Heart left ventricle (tissue), 16 donors: ENCODE measurements around the gene ALDH18A1. TPM values are rescaled to one million over a fixed set of nuclear protein-coding genes. Genes with fewer than 3 reads are reported as not detected.
"Not testable (repeated sequence)": the region's sequence is repeated elsewhere in the genome, so short reads cannot be mapped to it uniquely, and the experiment has no call there.

Source experiments
- ATAC-seq, 4 donors: fragments of 200-7000 bp; cut with Tn5 transposase; one replicate each; pipeline ENCODE4 v1.9.1; 2020 to 2022; ENCODE audit warnings: moderate library complexity in 4 of 4, mild to moderate bottlenecking in 3 of 4, moderate number of reproducible peaks in 1 of 4
- DNase-seq, 5 donors: peaks; one replicate each; pipeline ENCODE4 v3.0.0-alpha.2; 2020
- H3K27ac ChIP-seq, 12 donors: fragments of 200-600 bp; sonication (generic) in 4 of 12; one replicate each; pipeline versions ENCODE4 v1.5.0 to v1.8.0; 2016 to 2022; ENCODE audit warnings: mild to moderate bottlenecking in 2 of 12
- H3K27me3 ChIP-seq, 9 donors: fragments of 200-600 bp; sonication (generic) in 2 of 9; one replicate each; pipeline versions ENCODE4 v1.5.1 to v1.8.0; 2016 to 2022; ENCODE audit warnings: mild to moderate bottlenecking in 3 of 9
- H3K36me3 ChIP-seq, 9 donors: fragments of 200-600 bp; sonication (generic) in 2 of 9; one replicate each; pipeline versions ENCODE4 v1.5.0 to v1.8.0; 2018 to 2022; ENCODE audit warnings: mild to moderate bottlenecking in 2 of 9
- H3K4me1 ChIP-seq, 12 donors: fragments of 200-600 bp; sonication (generic) in 4 of 12; one replicate each; pipeline versions ENCODE4 v1.5.0 to v1.8.0; 2016 to 2022; ENCODE audit warnings: mild to moderate bottlenecking in 3 of 12
- H3K4me3 ChIP-seq, 12 donors: fragments of 200-600 bp; sonication (generic) in 4 of 12; one replicate each; pipeline versions ENCODE4 v1.5.0 to v1.8.0; 2017 to 2022; ENCODE audit warnings: mild to moderate bottlenecking in 9 of 12, moderate library complexity in 4 of 12
- H3K9me3 ChIP-seq, 12 donors: fragments of 200-600 bp; sonication (generic) in 4 of 12; one replicate each; pipeline versions ENCODE4 v1.5.0 to v1.8.0; 2016 to 2022; ENCODE audit warnings: mild to moderate bottlenecking in 1 of 12
- CTCF ChIP-seq, 12 donors: fragments of 200-600 bp; sonication (generic) in 4 of 12; IDR thresholded peaks; one replicate each; pipeline versions ENCODE4 v1.5.0 to v1.8.0; 2018 to 2022; ENCODE audit warnings: antibody characterized with exemption in 12 of 12, mild to moderate bottlenecking in 5 of 12
- POLR2A ChIP-seq, 2 donors: fragments of 450-650 bp; IDR thresholded peaks; one replicate each; pipeline ENCODE4 v1.6.1; 2017; ENCODE audit warnings: antibody characterized with exemption in 2 of 2, mild to moderate bottlenecking in 2 of 2, moderate library complexity in 2 of 2
- WGBS, 4 donors: extraction: QIAGEN DNeasy Blood & Tissue Kit in 2 of 4; methylation state at CpG; one replicate each; pipeline versions ENCODE4 v1.1.5 to v1.1.7; 2013 to 2018; 5-methylcytosine and 5-hydroxymethylcytosine counted together
- intact Hi-C, 10 donors: fragments of 100-400 bp; cut with DNase I; formaldehyde crosslinking; loops; one replicate each; pipeline versions ENCODE4 v1.11.1 to v1.14.2; 2022
- polyA plus RNA-seq, 2 donors: library from polyadenylated mRNA; stranded (reverse); fragments of 200-250 nt; gene quantifications; one replicate each; pipeline ENCODE4 v1.2.3, GENCODE V29; 2013
- total RNA-seq, 9 donors: library from RNA; depleted of rRNA in 2 of 9; stranded (reverse); fragments of >200 nt in 2 of 9; fragmentation: NEBNext Ultra II Directional in 3 of 9; extraction: Animal tissue kit (Norgen Biotek cat#: 25700) in 3 of 9; gene quantifications; one replicate each; pipeline versions ENCODE4 v1.1.0 to v1.2.4, GENCODE V29; 2016 to 2023
- donor health status: ischemic (EF 13 %, LVEDD 7.1; RV severe dilation, severe dysfunction).
- donor health status: healthy with polysubstance abuse.
- donor health status: DM: no; HTN: yes; CAD: no.
- donor health status: DM: no; HTN: no; CAD: no.
- donor health status: ischemic (EF 25% LVEDD 6.9; RV normal size, moderate dysfunction).
- donor health status: ischemic (EF 25% LVEDD 5.7; RV mildly dilated, moderate dysfunction).
- donor health status: healthy.
- donor health status: DM: yes; HTN: yes; CAD: no.
- donor health status: ischemic (EF 35%, LVEDD 5.7; RV mildly dilated, moderate dysfunction).
- donor health status: nonischemic (EF 11% LVEDD 7.7; RV severe dilation, severe dysfunction).
- donor health status: DM: yes; HTN: yes; CAD: no.
- donor health status: PGD.
- donor health status: ischemic (EF 29% LVEDD 5.4; RV normal size, mild dysfunction).
- donor health status: nonischemic (EF 23%, LVEDD 6.1; RV moderate dilation, normal function).

Gene ALDH18A1
- total and polyA plus RNA-seq, 11 donors = 4.2 to 25.9 (median 12.5) TPM

- 95 to 98% (median 97%) methylated on average over 10 of the region's 10 CpGs for WGBS, 4 donors
- TF ChIP-seq POLR2A (IDR thresholded peaks at IDR 0.05) (no peak), CTCF (IDR thresholded peaks at IDR 0.05) (no peak)
- intact Hi-C loops = no loop called here
- ATAC-seq (no peak), DNase-seq (no peak)
- H3K9me3 ChIP-seq = no peaks in the 10 kb centered on the region
- no peaks in the 10 kb centered on the region for H3K4me1 ChIP-seq
- peaks cover 0 to 97% (median 92%) of the 10 kb centered on the region in 9 donors for H3K36me3 ChIP-seq
- no peak overlapping the region for H3K27ac ChIP-seq
- no peaks in the 10 kb centered on the region for H3K27me3 ChIP-seq
- H3K4me3 ChIP-seq = no peak overlapping the region
Measured at GRCh38 chr10:95637140-95637539, 19.4 kb downstream of the ALDH18A1 start.

GRCh38 chr10:95635319-95635733 lies 21.2 kb downstream of the ALDH18A1 start:
- TF ChIP-seq CTCF (IDR thresholded peaks at IDR 0.05) = no peak
- TF ChIP-seq POLR2A (IDR thresholded peaks at IDR 0.05) = no peak
- 80 to 83% (median 82%) methylated on average over 2 of the region's 2 CpGs for WGBS, 4 donors
- Histone ChIP-seq H3K4me1 (no peaks in the 10 kb centered on the region), H3K36me3 (peaks cover 0 to 98% (median 92%) of the 10 kb centered on the region in 9 donors), H3K4me3 (no peak overlapping the region), H3K27me3 (no peaks in the 10 kb centered on the region), H3K27ac (no peak overlapping the region), H3K9me3 (no peaks in the 10 kb centered on the region)
- ATAC-seq (no peak), DNase-seq (no peak)
- intact Hi-C loops = no loop called here

GRCh38 chr10:95628786-95629185 lies 27.7 kb downstream of the ALDH18A1 start:
- H3K36me3 ChIP-seq = peaks cover 0 to 99% (median 92%) of the 10 kb centered on the region in 9 donors
- no peaks in the 10 kb centered on the region for H3K27me3 ChIP-seq
- DNase-seq = no peak
- H3K27ac ChIP-seq = no peak overlapping the region
- H3K4me3 ChIP-seq = no peak overlapping the region
- H3K4me1 ChIP-seq = no peaks in the 10 kb centered on the region
- ATAC-seq = no peak
- no peaks in the 10 kb centered on the region for H3K9me3 ChIP-seq
- WGBS, 4 donors = 95 to 100% (median 98%) methylated on average over 1 of the region's 1 CpG
- no peak for TF ChIP-seq POLR2A (IDR thresholded peaks at IDR 0.05)
- TF ChIP-seq CTCF (IDR thresholded peaks at IDR 0.05) = no peak
- intact Hi-C loops = no loop called here

- no peaks in the 10 kb centered on the region for H3K27me3 ChIP-seq
- DNase-seq = no peak
- no peaks in the 10 kb centered on the region for H3K4me1 ChIP-seq
- TF ChIP-seq POLR2A (IDR thresholded peaks at IDR 0.05) = no peak
- no peak for TF ChIP-seq CTCF (IDR thresholded peaks at IDR 0.05)
- no peak overlapping the region for H3K27ac ChIP-seq
- peaks cover 0 to 95% (median 77%) of the 10 kb centered on the region in 9 donors for H3K36me3 ChIP-seq
- ATAC-seq = no peak
- H3K9me3 ChIP-seq = no peaks in the 10 kb centered on the region
- WGBS, 4 donors = 94 to 96% (median 95%) methylated on average over 4 of the region's 4 CpGs
- intact Hi-C loops = no loop called here
- H3K4me3 ChIP-seq = no peak overlapping the region
Measured at GRCh38 chr10:95626500-95626899, 30.0 kb downstream of the ALDH18A1 start.

- 90 to 95% (median 92%) methylated on average over 5 of the region's 5 CpGs for WGBS, 4 donors
- DNase-seq, H3K4me1 ChIP-seq, H3K27ac ChIP-seq, H3K9me3 ChIP-seq, intact Hi-C loops, ATAC-seq, H3K27me3 ChIP-seq, H3K4me3 ChIP-seq: not testable (repeated sequence)
- H3K36me3 ChIP-seq = peaks cover 0 to 91% (median 80%) of the 10 kb centered on the region in 9 donors
Measured at GRCh38 chr10:95620415-95620814, 36.1 kb downstream of the ALDH18A1 start.
